ENCODE measurements around the gene MBNL2.
A peak's percentile ranks its signal among the peaks of the same experiment; 100 is the strongest.

Gene MBNL2

GRCh38 chr13:97432232-97432916 is 210.2 kb downstream of the MBNL2 start:
- H3K9me3 Mint-ChIP-seq = no peaks in the 10 kb centered on the region
- H3K36me3 Mint-ChIP-seq (ENCODE audit: low read depth) = no peaks in the 10 kb centered on the region
- H3K4me1 Mint-ChIP-seq = peaks cover 38% of the 10 kb centered on the region

GRCh38 chr13:97432917-97433726 is 211.0 kb downstream of the MBNL2 start:
- H3K4me1 Mint-ChIP-seq = peaks cover 38% of the 10 kb centered on the region
- no peaks in the 10 kb centered on the region for H3K27me3 Mint-ChIP-seq (ENCODE audit: low read depth)
- H3K27ac Mint-ChIP-seq = peak overlapping the region; percentile 93 to 99 (median 98)
- no peaks in the 10 kb centered on the region for H3K9me3 Mint-ChIP-seq
- H3K36me3 Mint-ChIP-seq (ENCODE audit: low read depth) = no peaks in the 10 kb centered on the region
- TF ChIP-seq CTCF (IDR thresholded peaks at IDR 0.05; ENCODE audit: unreplicated experiment in 3 of 3) = no peak
- peak overlapping the region; percentile 93 to 96 (median 93) for H3K4me3 Mint-ChIP-seq

More at GRCh38 chr13:97432232-97432916, 210.2 kb downstream of the MBNL2 start:
- H3K4me3 Mint-ChIP-seq = peak overlapping the region; percentile 93 to 96 (median 93)
- peak overlapping the region; percentile 93 to 99 (median 98) for H3K27ac Mint-ChIP-seq
- no peak for TF ChIP-seq CTCF (IDR thresholded peaks at IDR 0.05; ENCODE audit: unreplicated experiment in 3 of 3)
- H3K27me3 Mint-ChIP-seq (ENCODE audit: low read depth) = no peaks in the 10 kb centered on the region

- Mint-ChIP-seq H3K4me3 (peak within 1 kb of the TSS; percentile 96 to 98 (median 98)), H3K9me3 (no peaks in the 10 kb centered on the region), H3K36me3 (ENCODE audit: low read depth) (no peaks in the 10 kb centered on the region), H3K4me1 (peaks cover 38% of the 10 kb centered on the region), H3K27ac (peak within 1 kb of the TSS; percentile 93 to 99 (median 98)), H3K27me3 (ENCODE audit: low read depth) (no peaks in the 10 kb centered on the region)
- no peak for TF ChIP-seq CTCF (IDR thresholded peaks at IDR 0.05; ENCODE audit: unreplicated experiment in 3 of 3)
These were observed 211.7 kb downstream of the MBNL2 start, which contains the start of gene RAP2A for GRCh38 chr13:97433727-97434396. TSS of gene RAP2A (plus strand) at chr13:97434169. CDS start at chr13:97434471, 302 bp downstream.

- peak overlapping the region; percentile 96 to 98 (median 98) for H3K4me3 Mint-ChIP-seq
- peak overlapping the region; percentile 89 to 97 (median 97) for H3K27ac Mint-ChIP-seq
- peaks cover 35% of the 10 kb centered on the region for H3K4me1 Mint-ChIP-seq
- H3K36me3 Mint-ChIP-seq (ENCODE audit: low read depth) = no peaks in the 10 kb centered on the region
- H3K27me3 Mint-ChIP-seq (ENCODE audit: low read depth) = no peaks in the 10 kb centered on the region
- H3K9me3 Mint-ChIP-seq = no peaks in the 10 kb centered on the region
- TF ChIP-seq CTCF (IDR thresholded peaks at IDR 0.05; ENCODE audit: unreplicated experiment in 3 of 3) = no peak
These were observed 212.5 kb downstream of the MBNL2 start for GRCh38 chr13:97434397-97435201.

- H3K4me1 Mint-ChIP-seq = peaks cover 28% of the 10 kb centered on the region
- peak overlapping the region; percentile 96 to 98 (median 98) for H3K4me3 Mint-ChIP-seq
- no peaks in the 10 kb centered on the region for H3K36me3 Mint-ChIP-seq (ENCODE audit: low read depth)
- H3K27ac Mint-ChIP-seq = peak overlapping the region; percentile 89 to 97 (median 97)
- TF ChIP-seq CTCF (IDR thresholded peaks at IDR 0.05; ENCODE audit: unreplicated experiment in 3 of 3) = no peak
- H3K9me3 Mint-ChIP-seq = no peaks in the 10 kb centered on the region
- H3K27me3 Mint-ChIP-seq (ENCODE audit: low read depth) = no peaks in the 10 kb centered on the region
These were observed 213.2 kb downstream of the MBNL2 start for GRCh38 chr13:97435323-97435722.

Data from nephron (organoid).